HG02852 (cell line): ENCODE measurements around the gene CFAP57.
"Not testable (repeated sequence)": the region's sequence is repeated elsewhere in the genome, so short reads cannot be mapped to it uniquely, and the experiment has no call there.

Experiments used
- ATAC-seq: cut with Tn5 transposase; IDR thresholded peaks from one replicate; pipeline ENCODE4 v1.9.1; 2021; ENCODE audit warnings: mild to moderate bottlenecking, moderate library complexity; ENCODE audit not compliant: unreplicated experiment

Gene CFAP57

DNA sequence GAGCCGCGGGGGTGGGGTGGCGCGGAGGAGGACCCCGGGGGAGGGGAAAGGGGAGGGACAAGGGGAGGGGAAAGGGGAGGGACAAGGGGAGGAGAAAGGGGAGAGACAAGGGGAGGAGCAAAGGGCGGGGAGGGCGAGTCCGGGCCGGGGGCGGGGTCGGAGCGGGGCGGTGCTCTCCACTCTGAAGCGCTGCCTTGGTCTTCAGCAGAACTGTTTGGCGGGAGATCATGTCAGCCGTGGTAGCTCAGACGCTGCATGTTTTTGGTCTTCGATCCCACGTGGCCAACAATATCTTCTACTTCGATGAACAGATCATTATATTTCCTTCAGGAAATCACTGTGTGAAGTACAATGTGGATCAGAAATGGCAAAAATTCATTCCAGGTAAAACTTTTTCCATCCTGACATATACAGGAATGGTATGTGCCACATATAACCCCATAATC, 420 bp downstream of the CFAP57 start:
- peak; percentile 41 for ATAC-seq

DNA sequence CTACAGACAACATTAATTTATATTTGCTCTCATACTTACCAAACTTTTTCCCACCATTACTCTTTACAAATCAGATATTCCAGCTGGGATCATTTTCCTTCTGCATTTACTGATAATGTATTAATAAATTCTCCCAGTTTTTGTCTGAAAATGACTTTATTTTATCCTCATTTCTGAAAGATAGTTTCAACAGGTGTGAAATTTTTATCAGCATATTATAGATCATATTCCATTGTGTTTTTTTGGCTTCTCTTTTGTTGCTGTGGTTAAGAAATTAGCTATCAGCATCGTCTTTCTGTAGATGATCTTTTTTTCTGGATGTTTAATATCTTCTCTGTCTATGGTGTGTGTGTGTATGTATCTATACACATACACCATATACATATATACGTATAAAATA, 2.7 kb downstream of the CFAP57 start:
- ATAC-seq, result no peak

DNA sequence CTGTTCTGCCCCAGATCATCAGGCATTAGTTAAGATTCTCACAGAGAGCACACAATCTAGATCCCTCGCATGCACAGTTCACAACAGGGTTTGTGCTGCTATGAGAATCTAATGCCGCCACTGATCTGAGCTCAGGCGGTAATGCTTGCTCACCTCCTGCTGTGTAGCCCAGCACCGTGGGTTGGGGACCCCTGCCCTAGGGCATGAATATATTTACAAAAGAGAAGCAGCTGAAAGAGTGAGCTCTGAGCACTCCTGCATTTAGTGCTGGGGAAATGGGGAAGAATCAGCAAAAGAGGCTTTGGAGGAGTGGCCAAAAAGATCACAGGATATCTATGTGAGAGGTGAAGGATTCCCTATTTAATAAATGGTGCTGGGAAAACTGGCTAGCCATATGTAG, 5.6 kb downstream of the CFAP57 start:
- no peak for ATAC-seq

DNA sequence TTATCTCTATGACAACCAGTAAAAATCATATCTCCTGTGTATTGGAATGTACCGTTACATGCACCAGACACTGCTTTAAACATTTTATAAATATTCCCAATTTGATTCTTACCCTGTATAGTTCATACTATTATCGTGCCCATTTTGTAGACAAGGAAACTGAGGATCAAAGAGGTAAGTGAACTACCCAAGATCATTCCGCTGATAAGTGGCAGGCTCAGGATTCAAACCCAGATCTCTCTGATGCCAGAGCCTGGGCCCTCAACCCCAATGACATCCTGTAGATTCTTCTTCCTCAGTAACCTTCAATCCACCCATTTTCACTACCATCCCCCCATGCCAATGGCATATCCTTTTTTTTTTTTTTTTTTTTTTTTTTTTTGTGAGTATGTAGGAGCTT, 12.3 kb downstream of the CFAP57 start:
- no peak for ATAC-seq

DNA sequence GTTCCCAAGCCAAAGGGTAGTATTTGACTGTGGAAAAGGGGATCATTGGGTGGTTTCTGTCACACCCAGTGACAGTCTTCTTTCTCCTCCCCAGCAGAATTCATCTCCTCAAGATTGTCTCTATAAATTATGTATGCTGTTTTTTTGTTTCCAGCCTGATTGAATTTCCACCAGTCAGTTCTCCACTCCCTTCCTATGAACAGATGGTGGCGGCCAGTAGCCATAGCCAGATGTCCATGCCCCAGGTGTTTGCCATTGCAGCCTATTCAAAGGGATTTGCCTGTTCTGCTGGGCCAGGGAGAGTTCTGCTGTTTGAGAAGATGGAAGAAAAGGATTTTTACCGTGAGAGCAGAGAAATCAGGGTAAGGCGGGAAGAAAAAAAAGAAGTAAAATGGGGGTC, 12.9 kb downstream of the CFAP57 start:
- ATAC-seq, result no peak

DNA sequence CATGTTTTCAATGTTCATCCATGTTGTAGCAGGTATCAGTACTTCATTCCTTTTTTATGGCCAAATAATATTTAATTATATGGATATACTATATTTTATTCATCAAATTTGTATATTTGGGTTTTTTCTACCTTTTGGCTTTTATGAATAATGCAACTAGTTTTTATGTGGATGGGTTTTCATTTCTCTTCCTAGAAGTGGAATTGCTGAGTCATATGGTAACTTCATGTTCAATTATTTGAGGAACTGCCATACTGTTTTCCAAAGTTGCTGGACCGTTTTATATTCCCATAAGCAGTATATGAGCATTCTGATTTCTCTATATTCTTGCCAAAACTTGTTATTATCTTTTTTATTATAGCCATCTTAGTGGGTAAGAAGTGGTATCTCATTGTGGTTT, 16.0 kb downstream of the CFAP57 start:
- ATAC-seq, result no peak

DNA sequence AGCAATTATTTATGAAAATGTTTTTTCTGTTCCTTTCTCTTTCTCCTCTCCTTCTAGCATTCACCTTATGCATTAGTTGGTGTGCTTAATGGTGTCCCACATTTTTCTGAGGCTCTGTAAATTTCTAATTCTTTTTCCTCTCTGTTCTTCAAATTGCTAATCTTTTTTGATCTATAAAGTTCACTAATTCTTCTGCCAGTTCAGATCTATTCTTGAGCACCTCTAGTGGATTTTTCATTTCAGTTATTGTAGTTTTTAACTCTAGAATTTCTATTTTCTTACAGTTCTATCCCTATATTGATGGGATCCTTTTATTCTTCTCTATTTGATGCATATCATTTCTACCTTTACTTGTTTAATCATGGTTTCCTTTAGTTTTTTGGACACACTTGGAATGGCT, 22.4 kb downstream of the CFAP57 start:
- no peak for ATAC-seq

DNA sequence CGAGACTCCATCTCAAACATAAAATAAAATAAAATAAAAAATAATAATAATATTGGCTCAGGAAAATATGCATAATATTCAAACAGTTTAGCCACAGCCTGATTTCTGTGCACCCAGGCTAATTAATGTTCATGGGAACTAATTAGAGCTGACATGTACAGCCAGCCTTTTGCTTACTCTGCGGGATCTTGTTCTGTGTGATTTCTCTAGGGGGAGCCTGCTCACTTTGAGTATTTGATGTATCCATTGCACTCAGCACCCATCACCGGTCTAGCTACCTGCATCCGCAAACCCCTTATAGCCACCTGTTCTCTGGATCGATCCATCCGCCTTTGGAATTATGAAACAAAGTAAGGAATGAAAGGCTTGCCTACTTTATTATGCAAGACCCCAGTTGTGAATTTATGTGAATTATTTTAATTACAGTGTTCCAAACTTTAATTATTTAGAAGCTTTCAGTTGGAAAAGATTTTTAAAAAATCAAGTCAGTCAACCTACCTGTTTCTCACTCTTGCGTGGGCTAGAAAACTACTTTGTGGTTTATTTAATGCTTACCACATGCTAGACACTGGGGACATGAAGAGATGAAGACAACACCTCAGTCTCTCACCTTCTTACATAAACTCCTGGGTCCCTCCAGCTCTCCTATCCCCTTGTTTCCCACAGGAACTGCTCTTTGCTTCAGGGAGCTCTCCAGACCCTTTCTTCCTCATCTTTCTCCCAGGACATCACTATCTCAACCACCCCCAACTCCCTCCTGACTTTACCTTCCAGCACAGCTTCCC, 25.4 kb downstream of the CFAP57 start:
- no peak for ATAC-seq

DNA sequence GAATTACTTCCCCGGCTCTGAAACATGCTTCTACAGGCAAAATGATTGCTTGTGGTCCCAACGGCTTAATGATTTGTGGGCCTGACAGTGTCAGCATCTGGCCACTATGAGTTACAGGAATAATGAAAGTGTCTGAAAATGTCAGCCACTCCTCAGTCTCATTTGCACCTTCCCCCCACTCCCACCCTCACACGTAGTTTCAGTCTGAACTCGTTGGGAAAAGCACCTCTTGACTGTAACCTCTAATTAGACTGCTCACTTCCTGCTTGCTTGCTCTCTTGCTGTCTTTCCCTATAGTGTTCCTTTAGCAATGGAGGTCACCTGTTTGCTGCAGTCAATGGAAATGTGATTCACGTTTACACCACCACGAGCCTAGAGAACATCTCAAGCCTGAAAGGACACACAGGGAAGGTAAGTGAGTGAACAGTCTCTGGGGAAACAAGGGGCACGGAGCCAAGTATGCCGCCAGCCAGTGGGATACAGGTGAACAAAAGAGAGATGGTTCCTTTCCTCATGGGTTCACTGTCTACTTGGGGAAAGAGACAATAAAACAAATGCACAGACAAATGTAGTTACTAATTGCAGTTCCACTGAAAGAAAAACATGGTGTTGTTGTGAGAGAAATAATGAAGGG, 27.1 kb downstream of the CFAP57 start:
- ATAC-seq, result no peak

DNA sequence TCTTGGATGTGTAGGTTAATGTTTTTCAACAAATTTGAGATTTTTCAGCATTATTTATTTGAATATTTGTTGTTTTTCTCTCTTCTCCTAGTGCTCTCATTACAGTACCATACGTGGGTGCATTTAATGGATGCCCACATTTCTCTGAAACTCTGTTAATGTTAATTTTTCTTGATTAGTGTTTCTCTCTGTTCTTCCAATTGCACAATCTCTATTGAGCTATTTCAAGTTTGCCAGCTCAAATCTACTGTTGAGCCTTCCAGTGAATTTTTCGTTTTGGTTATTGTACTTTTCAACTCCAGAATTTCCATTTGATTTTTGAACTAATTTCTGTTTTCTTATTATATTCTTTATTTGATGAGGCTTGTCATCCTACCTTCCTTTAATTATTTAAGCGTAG, 31.7 kb downstream of the CFAP57 start:
- ATAC-seq, result no peak

DNA sequence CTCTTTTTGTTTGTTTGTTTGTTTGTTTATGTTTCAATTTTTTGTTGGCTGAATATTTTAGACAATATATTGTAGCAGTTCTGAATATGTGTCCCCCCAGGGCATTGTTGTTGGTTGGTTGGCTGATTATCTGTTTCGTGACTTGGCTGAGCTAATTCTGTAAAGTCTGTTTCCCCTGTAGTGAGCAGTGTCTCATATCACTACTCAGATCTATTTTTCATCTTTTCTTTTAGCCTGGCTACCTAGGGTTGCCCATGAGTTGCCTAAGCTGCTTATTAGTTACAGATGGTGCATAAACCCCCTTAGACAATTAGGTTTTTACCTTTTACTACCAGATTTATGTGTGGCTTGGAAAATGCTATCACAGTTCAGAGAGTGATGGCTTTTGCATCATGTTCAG, 32.3 kb downstream of the CFAP57 start:
- no peak for ATAC-seq

DNA sequence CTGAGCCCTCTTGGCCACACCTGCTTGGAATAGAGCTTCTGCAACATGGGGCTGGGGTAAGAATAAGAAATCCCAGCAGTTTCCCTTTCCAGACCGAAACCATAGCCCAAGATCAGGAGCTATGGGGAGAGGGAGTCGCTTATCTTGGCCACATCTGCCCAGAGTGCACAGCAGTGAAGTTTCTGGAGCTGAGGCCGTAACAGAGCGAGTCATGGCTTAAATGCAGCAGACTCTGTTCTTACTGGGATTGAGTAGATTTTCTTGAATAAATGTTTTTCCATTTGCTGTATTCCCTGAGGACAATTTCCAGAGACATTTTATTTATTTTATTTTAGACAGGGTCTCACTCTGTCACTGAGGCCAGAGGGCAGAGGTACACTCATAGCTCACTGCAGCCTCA, 33.5 kb downstream of the CFAP57 start:
- ATAC-seq, result no peak

DNA sequence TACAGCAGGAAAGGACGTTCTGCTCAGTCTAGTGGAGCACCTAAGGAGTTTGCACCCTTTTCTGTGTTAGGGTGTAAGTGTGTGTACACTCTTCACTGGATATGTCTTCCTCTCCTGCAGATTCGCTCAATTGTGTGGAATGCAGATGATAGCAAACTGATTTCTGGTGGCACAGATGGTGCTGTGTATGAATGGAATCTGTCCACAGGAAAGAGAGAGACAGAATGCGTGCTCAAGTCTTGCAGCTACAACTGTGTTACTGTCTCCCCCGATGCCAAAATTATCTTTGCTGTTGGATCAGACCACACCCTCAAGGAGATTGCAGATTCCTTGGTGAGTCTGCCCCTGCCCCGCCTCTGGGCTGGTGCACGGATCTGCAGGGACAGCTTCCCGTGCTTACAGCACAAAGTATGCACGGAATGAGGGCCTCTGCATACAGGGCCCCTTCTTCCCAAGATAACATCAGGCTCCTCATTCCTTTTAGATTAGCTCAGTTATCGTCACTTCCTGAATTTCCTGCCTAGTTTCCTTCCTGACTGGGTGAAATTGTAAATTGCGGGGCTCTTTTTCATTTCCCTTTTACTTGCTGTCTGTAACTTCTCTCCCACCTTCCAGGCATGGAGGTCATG, 34.6 kb downstream of the CFAP57 start:
- ATAC-seq, result no peak

DNA sequence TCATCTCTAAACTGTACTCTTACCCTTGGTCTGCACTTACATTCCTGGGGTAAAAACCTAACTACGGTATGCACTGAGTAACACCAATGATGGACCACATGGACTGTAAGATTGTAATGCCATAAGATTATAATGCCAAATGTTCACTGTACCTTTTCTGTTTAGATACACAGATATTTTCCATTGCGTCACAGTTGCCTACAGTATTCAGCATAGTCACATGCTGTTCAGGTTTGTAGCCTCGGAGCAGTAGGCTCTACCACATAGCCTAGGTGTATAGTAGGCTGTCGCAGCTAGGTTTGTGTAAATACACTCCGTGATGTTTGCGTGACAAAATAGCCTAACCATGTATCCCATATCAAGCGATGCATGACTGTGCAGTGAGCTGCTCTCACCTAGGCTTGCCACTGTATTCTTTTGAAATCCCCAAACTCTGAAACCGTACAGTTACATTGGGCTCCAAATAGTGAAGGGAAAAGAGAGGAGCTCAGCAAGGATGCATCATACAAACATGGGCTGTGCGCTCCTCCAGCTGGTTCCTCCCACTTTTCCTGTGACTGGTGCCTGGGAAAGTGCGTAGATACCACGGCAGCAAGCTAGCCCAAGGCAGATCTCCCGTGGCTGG, 35.2 kb downstream of the CFAP57 start:
- ATAC-seq, result no peak

DNA sequence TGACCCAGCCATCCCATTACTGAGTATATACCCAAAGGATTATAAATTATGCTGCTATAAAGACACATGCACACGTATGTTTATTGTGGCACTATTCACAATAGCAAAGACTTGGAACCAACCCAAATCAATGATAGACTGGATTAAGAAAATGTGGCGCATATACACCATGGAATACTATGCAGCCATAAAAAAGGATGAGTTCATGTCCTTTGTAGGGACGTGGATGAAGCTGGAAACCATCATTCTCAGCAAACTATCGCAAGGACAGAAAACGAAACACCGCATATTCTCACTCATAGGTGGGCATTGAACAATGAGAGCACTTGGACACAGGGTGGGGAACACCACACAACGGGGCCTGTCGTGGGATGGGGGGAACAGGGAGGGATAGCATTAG, 36.1 kb downstream of the CFAP57 start:
- not testable (repeated sequence) for ATAC-seq

DNA sequence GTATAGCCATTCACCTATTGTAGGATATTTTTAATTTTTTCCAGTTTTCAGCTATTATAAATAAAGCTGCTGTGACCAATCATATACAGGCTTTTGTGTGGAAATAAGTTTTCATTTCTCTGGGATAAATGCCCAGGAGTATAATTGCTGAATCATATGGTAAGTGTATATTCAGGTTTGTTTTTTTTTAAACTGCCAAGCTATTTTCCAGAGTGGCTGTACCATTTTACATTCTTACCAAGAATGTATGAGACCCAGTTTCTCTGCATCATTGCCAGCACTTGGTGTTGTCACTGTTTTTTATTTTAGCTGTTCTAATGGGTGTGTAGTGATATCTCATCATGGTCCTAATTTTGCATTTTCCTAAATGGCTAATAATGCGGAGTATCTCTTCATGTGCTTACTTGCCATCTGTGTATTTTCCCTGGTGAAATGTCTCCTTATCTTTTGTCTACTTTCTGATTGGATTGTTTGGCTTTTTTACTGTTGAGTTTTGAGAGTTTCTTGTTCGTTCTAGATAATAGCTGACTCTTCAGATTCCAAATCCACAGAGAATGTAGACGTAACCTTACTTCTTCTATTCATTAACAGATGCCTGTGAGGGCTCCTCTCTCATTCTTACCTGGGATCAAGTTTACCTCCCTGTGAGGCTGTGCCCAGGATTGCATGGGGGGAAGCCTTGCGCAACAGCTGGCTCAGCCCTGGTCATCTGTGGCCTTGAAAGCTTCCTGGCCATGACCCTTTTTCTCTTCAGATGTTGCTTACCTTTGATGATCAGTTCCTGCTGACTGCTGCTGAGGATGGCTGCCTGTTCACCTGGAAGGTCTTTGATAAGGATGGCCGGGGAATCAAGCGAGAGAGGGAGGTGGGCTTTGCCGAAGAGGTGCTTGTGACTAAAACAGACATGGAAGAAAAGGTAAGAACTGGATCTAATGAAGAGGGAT, 42.6 kb downstream of the CFAP57 start:
- ATAC-seq, result no peak

DNA sequence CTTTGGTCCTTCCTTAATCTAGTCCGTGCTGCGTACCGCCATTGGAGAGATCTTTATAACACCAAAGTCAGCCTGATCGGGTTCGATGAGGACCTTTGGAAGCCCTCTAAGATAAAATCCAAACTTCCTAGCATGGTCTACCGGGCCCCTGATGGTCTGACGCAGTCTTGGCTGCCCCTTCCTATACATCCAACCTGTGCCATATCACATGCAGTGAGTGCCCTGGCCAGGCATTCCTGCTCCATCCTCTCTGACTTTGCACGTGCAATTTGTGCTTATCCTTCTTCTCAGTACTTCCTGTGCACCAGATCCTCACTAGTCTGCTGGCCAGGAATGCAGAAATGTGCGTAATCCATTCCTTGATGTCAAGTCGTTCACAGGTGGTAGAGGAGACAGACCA, 45.6 kb downstream of the CFAP57 start:
- no peak for ATAC-seq

DNA sequence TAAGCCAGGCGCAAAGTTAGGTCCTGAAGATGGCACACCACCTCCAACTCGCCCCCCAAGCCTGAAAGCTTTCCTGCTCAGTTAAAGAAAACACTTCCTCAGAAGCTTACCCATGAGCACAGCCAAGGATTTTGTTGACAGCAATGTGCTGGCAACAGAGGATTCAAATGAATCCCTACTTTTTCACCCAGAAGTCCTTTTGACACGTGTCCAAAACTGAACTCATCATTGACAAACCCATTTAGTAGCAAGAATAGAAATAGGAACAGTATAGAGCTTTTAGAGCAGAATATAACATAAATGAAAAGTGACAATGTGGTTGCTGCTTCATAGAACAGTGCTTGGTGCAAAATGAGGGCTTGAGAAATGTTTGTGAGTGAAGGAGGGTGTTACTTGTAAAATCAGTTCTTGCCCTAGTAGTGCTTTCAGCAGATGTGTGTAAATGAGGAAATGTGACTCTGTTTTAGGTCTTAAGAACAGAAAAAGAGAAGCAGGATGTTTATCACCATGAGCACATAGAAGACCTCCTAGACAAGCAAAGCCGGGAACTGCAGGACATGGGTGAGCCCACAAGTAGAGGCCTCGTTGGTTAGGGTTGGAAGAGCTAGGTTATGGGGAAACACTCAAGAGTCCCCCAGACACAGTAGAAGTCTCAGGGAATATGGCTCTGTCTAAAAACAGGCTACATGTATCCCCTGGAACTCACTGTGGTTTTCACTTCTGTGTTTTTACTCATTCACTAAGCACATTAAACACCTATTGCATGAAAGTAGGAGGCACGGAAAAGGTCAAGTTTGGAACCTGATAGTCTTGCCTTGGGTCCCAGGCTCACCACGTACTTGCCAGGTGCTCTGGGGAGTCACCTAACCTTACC, 49.0 kb downstream of the CFAP57 start:
- peak; percentile 75 for ATAC-seq

DNA sequence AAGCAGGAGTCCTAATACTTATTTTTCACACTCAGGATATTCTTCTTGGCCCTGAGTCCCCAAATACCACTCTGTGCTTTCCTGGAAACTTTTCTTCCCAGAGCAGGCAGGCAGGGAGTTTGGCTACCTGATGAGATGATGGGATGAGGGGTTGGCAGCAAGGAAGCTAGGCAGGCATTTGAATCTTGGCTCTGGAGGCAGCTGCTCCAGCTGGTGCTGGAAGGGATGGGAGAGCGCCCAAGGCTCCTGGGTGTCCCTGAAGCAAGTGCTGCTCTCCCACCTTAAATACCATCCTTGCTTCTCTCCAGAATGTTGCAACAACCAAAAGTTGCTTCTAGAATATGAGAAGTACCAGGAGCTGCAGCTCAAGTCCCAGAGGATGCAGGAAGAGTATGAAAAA, 49.7 kb downstream of the CFAP57 start:
- ATAC-seq, result no peak

DNA sequence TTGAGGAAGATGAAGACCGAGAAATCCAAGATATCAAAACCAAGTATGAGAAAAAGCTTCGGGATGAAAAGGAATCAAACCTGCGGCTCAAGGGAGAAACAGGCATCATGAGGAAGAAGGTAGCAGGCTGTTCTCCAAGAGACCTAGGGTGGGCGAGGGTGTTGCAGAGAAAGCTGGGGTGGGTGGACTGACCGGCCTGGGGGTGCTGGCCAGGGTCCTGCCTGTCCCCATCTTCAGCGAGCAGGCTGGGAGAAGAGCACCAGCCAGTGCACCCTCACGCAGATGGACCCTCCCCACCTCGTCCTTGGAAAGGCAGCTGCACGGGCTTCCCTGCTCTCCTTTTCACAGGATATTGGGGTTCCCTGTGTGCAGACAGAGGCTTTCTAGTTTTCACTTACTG, 50.7 kb downstream of the CFAP57 start:
- no peak for ATAC-seq
